Activated CD8-positive, alpha-beta memory T cell treated with anti-CD3 and anti-CD28 coated beads for 4 hours (primary cell): ENCODE data around the gene LCN6.
"Not testable (repeated sequence)": the region's sequence is repeated elsewhere in the genome, so short reads cannot be mapped to it uniquely, and the experiment has no call there.

Experiments used
- DNase-seq, 2 donors: peaks; one replicate each; pipeline ENCODE4 v3.0.0-alpha.2; 2020; ENCODE audit warnings: low read depth in 2 of 2

Gene LCN6, protein sequence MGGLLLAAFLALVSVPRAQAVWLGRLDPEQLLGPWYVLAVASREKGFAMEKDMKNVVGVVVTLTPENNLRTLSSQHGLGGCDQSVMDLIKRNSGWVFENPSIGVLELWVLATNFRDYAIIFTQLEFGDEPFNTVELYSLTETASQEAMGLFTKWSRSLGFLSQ

DNA sequence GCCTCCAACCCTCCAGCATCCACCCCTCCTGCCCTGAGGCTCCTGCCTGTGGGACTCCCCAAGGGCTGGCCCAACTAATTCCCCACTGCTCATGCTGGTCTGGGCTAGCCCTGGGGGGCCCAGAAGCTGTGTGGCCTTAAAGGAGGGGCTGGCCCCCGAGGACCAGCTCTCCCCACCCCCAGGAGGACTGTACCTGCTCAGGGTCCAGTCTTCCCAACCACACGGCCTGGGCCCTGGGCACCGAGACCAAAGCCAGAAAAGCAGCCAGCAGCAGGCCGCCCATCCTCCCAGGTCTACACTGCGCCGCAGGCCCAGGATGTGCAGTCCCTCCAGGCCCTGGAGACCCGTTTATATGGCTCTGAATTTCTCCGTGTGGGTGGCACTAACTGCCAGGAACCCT lies at the start of gene LCN6:
Gene LCN6 (minus strand): TSS at position 325 of the 400 bp plus-strand sequence. CDS start 42 bp downstream, at position 283.
- no peak for DNase-seq

DNA sequence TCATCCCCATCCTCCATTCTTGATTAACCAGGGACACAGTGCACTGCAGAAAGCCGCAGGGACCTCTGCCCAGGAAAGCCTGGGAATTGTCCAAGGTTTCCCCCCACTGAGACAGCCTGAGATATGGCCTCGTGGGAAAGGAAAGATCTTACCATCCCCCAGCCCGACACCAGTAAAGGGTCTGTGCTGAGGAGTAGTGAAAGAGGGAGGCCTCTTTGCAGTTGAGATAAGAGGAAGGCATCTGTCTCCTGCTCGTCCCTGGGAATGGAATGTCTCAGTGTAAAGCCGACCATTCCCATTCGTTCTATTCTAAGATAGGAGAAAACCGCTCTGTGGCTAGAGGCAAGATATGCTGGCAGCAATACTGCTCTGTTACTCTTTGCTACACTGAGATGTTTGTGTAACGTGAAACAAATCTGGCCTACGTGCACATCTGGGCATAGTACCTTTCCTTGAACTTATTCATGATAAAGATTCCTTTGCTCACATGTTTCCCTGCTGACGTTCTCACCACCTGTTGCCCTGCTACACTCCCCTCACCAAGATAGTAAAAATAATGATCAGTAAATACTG lies 48.5 kb upstream of the LCN6 start:
- DNase-seq: not testable (repeated sequence)

DNA sequence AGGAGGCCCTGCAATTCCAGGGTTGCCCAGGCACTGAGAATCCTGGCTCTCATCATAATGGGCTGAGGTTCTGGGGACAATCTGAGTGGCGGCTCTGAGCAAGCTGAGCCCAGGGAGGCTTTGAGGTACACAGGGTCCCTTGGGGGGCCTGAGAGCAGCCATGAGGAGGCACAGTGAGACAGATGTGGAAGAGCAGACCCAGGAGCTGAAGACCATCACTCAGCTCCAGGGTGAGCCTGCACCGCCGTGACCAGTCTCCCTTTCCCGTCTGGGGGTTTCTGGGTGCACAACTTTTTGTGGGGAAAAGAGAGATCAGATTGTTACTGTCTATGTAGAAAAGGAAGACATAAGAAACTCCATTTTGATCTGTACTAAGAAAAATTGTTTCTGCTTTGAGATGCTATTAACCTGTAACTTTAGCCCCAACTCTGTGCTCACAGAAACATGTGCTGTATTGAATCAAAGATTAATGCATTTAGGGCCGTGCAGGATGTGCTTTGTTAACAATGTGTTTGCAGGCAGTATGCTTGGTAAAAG lies 48.0 kb upstream of the LCN6 start, which contains the start of gene CCDC183:
Gene CCDC183 (plus strand): TSS at position 101 of the 537 bp plus-strand sequence. CDS start 60 bp downstream, at position 161.
- no peak for DNase-seq

DNA sequence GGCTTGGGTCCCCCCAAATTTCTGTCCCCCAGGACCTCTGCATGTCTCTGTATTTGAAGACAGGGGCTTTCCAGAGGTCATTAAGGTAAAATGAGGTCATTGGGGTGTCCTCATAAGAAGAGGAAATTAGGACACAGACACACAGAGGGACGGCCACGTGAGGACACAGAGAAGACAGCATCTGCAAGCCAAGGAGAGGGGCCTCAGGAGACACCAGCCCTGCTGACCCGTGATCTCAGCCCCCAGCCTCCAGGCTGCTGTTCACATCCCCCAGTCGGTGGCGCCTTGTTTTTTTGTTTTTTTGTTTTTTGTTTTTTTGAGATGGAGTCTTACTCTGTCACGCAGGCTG lies 46.6 kb upstream of the LCN6 start:
- no peak for DNase-seq

DNA sequence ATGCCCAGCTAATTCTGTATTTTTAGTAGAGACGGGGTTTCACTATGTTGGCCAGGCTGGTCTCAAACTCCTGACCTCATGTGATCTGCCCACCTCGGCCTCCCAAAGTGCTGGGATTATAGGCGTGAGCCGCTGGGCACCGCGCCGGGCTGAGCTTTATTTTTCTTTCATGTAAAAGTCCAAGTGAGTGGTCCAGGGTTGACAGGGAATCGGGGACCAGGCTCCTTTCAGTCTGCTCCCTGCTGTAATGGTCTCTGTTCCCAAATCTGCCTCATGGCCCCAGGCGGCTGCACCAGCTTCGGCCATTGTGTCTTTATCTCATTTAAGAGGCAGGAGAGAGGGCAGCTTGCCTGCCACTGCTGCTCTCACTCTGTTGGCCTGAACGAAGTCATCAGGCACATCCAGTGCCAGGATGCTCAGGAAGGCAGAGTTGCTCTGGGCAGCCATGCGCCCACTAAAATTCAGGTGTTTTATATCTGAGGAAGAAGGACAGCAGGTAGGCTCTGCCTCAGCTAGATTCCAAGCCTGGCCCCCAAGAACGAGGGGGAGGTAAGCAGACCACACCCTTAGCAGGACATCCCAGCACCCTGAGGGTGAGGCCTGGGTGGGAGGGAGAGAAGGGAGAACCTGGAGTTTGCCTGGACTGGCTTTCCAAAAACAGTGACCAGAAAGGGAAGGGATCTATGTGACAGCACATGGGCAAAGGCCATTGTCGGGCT lies 46.1 kb upstream of the LCN6 start:
- DNase-seq: no peak

DNA sequence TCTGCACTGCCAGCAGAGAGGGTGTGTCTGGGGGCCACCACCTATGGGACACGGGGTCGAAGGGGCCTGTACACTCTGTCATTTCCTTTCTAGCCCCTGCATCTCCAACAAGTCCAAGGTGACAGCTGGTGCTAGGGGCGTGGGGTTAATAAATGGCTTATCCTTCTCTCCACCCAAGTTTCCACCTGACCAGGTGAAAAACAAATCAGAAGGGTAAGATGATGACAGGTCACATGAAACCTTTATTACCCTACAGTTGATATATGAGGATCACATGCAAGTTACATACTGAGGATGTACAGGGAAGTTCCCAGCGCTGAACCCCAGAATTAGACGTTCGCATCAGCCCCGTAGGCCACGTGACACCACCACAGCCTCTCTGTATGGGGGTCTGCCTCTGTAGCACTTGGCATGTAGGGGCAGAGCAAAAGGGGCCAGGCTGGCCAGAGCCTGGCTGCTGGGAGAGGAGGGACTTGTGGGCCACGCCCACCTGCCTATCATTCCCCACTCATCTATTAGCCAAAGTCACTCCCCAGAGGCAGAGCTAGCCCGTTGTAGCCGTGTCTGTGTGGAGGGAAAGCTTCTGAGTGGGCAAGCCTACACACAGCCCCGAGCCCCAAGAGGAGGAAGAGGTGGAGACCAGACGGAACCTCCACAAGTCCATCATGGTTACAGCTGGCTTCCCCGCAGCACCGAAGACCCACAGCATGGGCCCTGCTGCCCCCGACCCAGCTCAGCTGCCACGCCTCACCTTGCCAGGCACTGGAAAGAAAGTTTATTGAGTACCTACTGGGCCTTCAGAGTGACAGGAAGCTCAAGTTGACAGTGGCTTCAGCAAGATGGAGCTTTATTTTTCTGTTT lies 45.0 kb upstream of the LCN6 start:
- DNase-seq: no peak

DNA sequence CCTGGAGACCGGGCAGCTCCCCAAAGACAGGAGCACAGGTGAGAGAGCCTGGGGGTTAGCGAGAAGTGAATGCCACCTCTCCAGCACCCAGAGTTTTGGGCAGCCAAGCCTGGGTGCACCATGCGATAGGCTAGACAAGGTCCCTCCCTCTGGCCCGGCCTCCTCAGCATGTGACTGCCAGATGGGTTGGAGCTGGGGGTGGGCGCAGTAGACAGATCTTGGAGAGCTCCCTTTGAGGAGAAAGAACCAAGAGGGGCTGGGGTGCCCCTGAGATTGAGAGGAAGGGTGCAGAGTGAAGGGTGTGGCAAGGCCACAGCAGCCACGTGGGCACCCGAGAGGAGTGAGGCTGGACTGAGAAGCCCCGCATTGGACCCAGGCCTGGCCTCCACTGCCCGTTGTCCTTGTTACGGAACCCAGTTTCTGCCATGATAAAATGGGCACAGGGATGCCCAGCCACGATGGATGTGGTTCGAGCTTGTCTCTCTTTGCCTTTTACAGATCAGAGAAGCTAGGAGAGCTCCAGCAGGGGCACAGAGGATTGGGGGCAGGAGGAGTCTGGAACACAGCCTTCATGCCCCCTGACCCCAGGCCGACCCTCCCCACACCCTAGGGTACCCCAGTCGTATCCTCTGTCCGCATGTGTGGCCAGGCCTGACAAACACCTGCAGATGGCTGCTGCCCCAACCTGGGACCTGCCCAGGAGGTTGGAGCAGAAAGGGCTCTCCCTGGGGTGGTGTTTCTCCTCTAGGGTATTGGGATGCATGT lies 44.2 kb upstream of the LCN6 start:
- no peak for DNase-seq

DNA sequence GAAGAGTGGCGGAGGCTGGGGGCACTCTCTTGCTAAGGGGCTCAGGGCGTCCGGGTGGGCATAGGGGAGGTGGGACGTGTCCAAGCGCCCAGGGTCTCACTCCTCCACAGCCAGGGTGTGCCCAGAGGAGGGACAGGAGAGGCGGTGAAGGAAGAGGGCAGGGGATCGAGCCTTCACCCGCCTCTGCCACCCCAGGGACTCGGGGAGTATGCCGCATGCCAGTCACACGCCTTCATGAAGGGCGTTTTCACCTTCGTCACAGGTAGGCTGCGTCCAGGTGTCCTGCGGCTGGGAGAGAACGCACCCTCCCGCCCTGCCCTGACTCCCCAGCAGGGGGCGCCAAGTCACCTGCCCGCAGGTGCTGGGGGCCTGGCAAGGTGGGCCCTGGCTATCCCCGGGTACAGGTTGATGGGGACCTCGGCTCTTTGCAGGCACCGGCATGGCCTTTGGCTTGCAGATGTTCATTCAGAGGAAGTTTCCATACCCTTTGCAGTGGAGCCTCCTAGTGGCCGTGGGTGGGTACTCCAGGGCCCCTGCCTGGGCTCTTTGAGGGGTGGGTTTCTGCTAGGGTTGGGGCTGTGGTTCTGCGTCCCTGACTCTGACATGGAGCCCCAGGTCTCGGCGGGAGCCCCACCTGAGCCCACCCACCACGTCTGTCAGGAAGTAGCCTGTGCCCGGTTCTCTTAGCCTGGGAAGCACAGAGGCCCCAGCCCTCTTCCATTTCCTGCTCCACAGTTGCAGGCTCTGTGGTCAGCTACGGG lies 43.4 kb upstream of the LCN6 start:
- peak in 1 of 2 donors; percentile 40 for DNase-seq

DNA sequence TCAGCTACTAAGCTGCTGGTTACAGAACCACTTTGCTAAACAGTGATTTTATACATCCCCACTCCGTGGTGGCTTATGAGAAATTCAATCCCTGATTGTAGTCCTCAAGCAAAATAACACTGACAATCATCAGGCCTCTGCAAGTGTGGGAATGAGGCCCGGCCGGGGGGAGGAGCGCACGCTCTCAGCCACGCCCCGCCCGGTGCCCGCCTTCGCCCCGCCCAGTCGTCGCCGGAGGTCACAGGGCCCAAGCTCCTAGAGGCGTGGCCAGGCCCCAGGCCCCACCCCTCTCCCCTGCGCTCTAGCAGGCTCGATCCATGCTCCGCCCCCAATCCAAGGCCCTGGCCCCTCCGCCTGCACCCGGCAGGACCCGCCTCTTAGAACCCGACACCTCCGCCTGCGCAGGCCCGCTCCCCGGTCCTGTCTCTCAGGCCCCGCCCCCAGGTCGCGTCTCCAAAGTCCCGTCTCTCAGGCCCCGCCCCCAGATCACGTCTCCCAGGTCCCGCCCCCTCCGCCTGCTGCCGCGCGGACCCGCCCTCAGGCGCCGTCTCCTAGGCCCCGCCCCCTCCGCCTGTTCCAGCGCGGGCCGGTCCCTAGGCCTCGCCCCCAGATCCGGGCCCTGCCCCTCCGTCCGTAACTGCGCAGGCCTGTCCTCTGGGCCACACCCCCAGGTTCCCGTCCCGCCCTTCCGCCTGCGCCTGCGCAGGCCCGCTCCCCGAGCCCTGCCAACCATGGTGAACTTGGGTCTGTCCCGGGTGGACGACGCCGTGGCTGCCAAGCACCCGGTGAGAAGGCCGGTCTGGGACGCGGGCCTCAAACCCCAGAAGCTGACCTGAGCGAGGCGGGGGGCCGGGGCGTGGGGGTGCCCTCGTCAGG lies 42.6 kb upstream of the LCN6 start, which contains the start of gene TMEM141:
Gene TMEM141 (plus strand): TSS at position 705 of the 876 bp plus-strand sequence. CDS start 27 bp downstream, at position 732.
- DNase-seq: peak; percentile 98 to 100

DNA sequence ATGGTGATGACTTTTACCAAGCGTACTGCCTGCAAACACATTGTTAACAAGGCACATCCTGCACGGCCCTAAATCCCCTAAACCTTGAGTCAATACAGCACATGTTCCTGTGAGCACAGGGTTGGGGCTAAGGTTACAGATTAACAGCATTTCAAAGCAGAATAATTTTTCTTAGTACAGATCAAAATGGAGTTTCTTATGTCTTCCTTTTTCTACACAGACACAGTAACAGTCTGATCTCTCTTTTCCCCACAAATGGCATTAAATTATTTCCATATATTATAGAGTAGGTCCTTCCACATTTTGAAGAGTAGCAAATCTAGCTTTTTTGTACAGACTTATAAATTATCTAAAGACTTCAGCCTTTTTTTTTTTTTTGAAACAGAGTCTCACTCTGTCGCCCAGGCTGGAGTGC lies 41.2 kb upstream of the LCN6 start:
- no peak for DNase-seq

DNA sequence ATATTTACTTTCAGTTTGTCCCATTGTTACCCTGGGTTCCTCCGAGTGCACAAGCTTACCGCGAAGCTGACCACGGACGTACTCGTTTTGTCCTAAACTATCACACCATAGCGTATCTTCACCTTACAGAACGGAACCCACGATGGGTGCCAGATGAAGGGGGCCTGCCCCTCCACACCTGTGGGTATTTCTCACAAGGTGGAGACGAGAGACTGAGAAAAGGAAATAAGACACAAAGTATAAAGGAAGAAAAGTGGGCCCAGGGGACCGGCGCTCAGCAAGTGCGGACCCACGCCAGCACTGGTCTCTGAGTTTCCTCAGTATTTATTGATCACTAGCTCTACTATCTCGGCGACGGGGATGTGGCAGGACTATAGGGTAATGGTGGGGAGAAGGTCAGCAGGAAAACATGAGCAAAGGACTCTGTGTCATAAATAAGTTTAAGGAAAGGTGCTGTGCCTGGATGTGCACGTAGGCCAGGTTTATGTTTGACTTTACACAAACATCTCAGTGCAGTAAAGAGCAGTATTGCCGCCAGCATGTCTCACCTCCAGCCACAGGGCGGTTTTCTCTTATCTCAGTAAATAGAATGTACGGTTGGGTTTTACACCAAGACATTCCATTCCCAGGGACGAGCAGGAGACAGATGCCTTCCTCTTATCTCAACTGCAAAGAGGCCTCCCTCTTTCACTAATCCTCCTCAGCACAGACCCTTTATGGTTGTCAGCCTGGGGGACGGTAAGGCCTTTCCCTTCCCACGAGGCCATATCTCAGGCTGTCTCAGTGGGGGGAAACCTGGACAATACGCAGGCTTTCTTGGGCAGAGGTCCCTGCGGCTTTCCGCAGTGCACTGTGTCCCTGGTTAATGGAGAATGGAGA lies 40.6 kb upstream of the LCN6 start:
- DNase-seq: not testable (repeated sequence)

DNA sequence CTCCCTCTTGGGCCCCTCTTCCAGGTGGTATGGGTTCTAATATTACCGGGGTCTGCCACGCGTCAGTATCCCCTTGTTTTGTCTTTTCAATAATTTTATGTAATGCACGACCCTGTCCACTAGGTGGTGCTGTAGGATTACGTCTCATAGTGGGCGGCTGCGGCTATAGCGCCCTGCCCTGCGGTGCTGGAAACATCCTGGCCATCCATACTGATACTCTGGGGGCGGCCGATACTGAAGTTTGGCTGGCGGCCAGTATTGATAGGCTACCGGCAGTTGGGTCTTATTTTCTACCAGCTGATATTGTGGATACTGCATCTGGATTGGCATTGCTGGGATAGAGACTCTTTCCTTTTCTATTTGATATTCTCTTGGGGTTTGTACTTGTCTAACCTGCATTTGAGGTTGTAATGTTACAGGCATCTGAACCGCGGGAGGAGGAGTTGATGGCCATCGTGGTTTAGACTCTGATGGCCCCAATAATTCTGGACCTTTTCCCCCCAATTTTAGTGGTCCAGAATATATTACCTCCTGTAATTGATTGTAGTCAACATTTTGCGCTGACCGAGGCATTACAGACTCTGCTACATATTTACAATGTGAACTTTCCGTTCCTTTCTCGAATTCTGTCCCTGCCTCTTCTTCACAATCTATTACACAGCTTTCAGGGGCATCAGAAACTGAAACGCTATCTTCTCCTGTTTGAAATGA lies 39.5 kb upstream of the LCN6 start:
- peak; percentile 44 to 50 for DNase-seq

DNA sequence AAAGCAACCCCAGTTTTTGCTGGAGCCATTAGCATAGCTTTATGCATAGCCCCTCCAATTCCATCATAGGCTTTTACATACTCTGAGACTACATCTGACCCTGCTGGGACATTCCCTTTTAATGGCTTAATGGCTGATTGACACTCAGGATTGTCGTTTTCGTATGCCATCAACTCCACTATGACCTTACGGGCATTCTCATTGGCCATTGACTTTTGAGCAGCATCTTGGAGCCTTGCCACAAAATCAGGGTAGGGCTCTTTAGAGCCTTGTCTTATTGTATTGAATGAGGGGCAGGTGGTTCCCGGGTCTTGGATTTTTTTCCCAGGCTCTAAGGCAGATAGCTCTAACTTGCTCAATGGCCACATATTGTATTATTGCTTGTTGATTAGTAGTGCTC lies 38.7 kb upstream of the LCN6 start:
- DNase-seq: not testable (repeated sequence)

DNA sequence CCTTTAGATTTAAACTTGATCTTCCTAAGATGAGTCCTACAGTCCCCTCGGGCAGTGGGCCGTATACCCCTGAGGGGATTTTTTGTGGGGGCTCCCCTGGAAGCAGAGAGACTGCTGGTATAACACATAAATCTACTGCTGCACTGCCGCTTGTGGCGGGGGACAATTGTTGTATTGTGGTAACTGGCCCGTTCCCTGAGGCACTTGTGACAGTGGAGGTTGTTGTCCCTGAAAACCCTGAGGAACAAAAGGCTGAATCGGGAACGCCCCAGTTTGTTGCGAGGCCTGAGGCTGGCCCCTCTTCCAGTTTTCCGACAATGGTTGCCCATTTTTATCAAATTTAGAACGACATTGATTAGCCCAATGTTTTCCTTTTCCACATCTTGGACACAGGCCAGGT lies 38.1 kb upstream of the LCN6 start:
- no peak for DNase-seq

DNA sequence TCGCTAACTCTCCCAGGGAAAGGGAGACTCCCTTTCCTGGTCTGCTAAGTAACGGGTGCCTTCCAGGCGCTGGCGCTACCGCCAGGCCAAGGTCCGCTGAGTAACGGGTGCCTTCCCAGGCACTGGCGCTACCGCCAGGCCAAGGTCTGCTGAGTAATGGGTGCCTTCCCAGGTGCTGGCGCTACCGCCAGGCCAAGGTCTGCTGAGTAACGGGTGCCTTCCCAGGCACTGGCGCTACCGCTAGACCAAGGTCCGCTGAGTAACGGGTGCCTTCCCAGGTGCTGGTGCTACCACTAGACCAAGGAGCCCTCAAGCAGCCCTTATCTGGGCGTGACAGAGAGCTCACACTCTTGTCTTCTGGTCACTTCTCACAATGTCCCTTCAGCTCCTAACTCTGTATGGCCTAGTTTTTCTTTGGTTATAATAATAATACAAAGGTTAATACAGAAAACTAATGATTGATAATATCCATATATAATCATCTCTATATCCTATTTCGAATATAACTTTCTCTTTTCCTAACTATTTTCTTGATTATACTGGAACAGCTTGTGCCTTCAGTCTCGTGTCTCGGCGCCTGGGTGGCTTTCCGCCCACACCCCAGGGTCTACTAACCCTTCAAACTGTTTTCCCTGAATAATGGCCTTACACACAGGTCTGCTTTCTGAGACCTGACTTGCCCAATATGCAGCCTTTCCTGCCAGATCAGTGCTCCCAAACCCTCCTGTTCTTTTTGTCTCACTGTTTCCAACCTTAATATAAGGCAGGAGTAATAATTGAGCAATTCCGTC lies 37.4 kb upstream of the LCN6 start:
- not testable (repeated sequence) for DNase-seq

DNA sequence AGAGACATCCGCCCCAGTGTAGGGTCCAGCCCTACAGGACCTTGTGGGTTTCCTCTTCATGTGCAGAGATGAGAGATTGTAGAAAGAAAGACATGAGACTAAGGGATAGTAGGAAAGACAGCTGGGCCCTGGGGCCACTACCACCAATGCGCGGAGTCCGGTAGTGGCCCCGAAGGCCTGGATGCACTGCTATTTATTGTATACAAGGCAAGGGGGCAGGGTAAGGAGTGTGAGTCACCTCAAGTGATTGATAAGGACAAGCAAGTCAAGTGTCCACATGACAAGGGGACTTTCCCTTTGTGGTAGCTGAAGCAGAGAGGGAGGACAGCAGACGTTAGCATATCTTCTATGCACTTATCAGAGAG lies 36.7 kb upstream of the LCN6 start:
- no peak for DNase-seq
